DMS153 (cell line): ENCODE measurements around the gene GALNT18.
"Not testable (repeated sequence)": the region's sequence is repeated elsewhere in the genome, so short reads cannot be mapped to it uniquely, and the experiment has no call there.

Experiments
- DNase-seq: peaks from one replicate; lab custom pipeline; 2025; lab: John Stamatoyannopoulos, UW

The GALNT18 gene

GRCh38 chr11:11463405-11463804 is 158.4 kb downstream of the GALNT18 start:
- DNase-seq = peak; percentile 71

- DNase-seq = no peak
Observed at GRCh38 chr11:11461473-11461872, 160.3 kb downstream of the GALNT18 start.

GRCh38 chr11:11459578-11459977 is 162.2 kb downstream of the GALNT18 start:
- DNase-seq = no peak

GRCh38 chr11:11458485-11458884 is 163.3 kb downstream of the GALNT18 start:
- no peak for DNase-seq

GRCh38 chr11:11458001-11458400 is 163.8 kb downstream of the GALNT18 start:
- no peak for DNase-seq

- no peak for DNase-seq
Observed at GRCh38 chr11:11456866-11457265, 164.9 kb downstream of the GALNT18 start.

- no peak for DNase-seq
Observed at GRCh38 chr11:11454671-11455223, 167.1 kb downstream of the GALNT18 start.

- no peak for DNase-seq
Observed at GRCh38 chr11:11451501-11452005, 170.3 kb downstream of the GALNT18 start.

- DNase-seq = no peak
Observed at GRCh38 chr11:11450744-11451362, 171.0 kb downstream of the GALNT18 start.

- no peak for DNase-seq
Observed at GRCh38 chr11:11449327-11449726, 172.5 kb downstream of the GALNT18 start.

- DNase-seq = no peak
Observed at GRCh38 chr11:11448626-11449025, 173.2 kb downstream of the GALNT18 start.

GRCh38 chr11:11447601-11448000 is 174.2 kb downstream of the GALNT18 start:
- DNase-seq = not testable (repeated sequence)

- no peak for DNase-seq
Observed at GRCh38 chr11:11446967-11447366, 174.8 kb downstream of the GALNT18 start.

GRCh38 chr11:11446564-11446963 is 175.2 kb downstream of the GALNT18 start:
- DNase-seq = no peak

GRCh38 chr11:11445441-11446185 is 176.2 kb downstream of the GALNT18 start:
- no peak for DNase-seq

- no peak for DNase-seq
Observed at GRCh38 chr11:11444804-11445131, 177.0 kb downstream of the GALNT18 start.

- DNase-seq = no peak
Observed at GRCh38 chr11:11444027-11444803, 177.6 kb downstream of the GALNT18 start.

GRCh38 chr11:11442791-11443190 is 179.0 kb downstream of the GALNT18 start:
- no peak for DNase-seq

- no peak for DNase-seq
Observed at GRCh38 chr11:11441516-11441915, 180.3 kb downstream of the GALNT18 start.

- DNase-seq = no peak
Observed at GRCh38 chr11:11441091-11441490, 180.7 kb downstream of the GALNT18 start.

- no peak for DNase-seq
Observed at GRCh38 chr11:11440144-11440543, 181.7 kb downstream of the GALNT18 start.

GRCh38 chr11:11439591-11439990 is 182.2 kb downstream of the GALNT18 start:
- DNase-seq = no peak
